ENCODE results near the gene TRRAP. TPM values are rescaled to one million over a fixed set of nuclear protein-coding genes. Genes with fewer than 3 reads are reported as not detected.

Gene TRRAP
- total and polyA plus RNA-seq, 10 donors: 8.4 to 73.4 (median 57.5) TPM

DNA sequence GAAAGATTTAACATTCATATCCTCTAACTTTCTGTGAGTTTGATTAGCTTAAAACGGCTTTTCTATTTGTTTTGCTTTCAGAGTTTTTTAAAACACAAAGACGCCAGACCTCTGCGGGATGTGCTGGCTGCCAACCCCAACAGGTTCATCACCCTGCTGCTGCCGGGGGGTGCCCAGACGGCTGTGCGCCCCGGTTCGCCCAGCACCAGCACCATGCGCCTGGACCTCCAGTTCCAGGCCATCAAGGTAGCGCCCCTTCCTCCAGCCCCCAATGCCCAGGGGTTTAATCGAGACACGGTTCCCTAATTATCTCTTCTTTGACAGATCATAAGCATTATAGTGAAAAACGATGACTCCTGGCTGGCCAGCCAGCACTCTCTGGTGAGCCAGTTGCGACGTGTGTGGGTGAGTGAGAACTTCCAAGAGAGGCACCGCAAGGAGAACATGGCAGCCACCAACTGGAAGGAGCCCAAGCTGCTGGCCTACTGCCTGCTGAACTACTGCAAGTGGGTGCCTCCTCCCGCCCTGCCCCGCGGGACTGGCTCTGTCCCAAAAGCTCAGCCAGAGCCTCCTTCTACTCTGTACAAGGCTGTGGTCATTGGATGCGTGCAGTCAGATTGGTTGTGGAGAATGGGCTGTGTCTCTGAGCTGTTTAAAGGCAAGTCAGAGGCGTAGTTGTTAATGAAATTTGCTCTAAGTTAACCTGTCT is 71.2 kb downstream of the TRRAP start:
- Histone ChIP-seq H3K36me3 (peaks cover 12 to 100% (median 94%) of the 10 kb centered on the region in 6 donors), H3K4me3 (no peak overlapping the region), H3K9me3 (no peaks in the 10 kb centered on the region), H3K27me3 (replicated peaks in 1 of 7) (no peaks in the 10 kb centered on the region), H3K27ac (no peak overlapping the region), H3K4me1 (no peaks in the 10 kb centered on the region)
- WGBS, 5 donors: 95 to 97% (median 96%) methylated on average over 18 to 21 of the region's 21 CpGs
- TF ChIP-seq, protein P1, sequence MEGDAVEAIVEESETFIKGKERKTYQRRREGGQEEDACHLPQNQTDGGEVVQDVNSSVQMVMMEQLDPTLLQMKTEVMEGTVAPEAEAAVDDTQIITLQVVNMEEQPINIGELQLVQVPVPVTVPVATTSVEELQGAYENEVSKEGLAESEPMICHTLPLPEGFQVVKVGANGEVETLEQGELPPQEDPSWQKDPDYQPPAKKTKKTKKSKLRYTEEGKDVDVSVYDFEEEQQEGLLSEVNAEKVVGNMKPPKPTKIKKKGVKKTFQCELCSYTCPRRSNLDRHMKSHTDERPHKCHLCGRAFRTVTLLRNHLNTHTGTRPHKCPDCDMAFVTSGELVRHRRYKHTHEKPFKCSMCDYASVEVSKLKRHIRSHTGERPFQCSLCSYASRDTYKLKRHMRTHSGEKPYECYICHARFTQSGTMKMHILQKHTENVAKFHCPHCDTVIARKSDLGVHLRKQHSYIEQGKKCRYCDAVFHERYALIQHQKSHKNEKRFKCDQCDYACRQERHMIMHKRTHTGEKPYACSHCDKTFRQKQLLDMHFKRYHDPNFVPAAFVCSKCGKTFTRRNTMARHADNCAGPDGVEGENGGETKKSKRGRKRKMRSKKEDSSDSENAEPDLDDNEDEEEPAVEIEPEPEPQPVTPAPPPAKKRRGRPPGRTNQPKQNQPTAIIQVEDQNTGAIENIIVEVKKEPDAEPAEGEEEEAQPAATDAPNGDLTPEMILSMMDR (IDR thresholded peaks at IDR 0.05 in 8 of 11, conservative IDR thresholded peaks at IDR 0.05 in 3 of 11): no peak
- TF ChIP-seq POLR2AphosphoS5 (IDR thresholded peaks at IDR 0.05) (peak in 1 of 3 donors; percentile 17), POLR2A (IDR thresholded peaks at IDR 0.05) (no peak)
- intact Hi-C loops (cut with DNase I; ENCODE audit: low total_unique reads): no loop called here
- DNase-seq: no peak

DNA sequence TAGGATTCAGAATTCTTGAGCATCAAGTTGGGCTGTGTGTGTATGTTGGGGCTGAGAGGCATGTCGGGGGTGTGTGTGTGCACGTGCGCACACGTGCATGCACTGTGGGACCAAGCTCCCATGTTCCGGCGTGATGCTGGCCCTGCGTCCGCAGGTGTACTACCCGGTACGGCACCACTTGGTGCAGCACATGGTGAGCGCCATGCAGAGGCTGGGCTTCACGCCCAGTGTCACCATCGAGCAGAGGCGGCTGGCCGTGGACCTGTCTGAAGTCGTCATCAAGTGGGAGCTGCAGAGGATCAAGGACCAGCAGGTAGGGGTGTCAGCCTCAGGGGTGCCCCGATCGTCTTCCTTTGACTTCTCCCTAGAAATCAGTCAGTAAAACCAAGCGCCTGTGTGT is 77.7 kb downstream of the TRRAP start:
- no peak for TF ChIP-seq POLR2A (IDR thresholded peaks at IDR 0.05)
- peak in 1 of 3 donors; percentile 23 for TF ChIP-seq POLR2AphosphoS5 (IDR thresholded peaks at IDR 0.05)
- TF ChIP-seq, protein P1 (IDR thresholded peaks at IDR 0.05 in 8 of 11, conservative IDR thresholded peaks at IDR 0.05 in 3 of 11): no peak
- Histone ChIP-seq H3K27ac (no peak overlapping the region), H3K4me1 (no peaks in the 10 kb centered on the region), H3K4me3 (no peak overlapping the region), H3K9me3 (no peaks in the 10 kb centered on the region), H3K27me3 (replicated peaks in 1 of 7) (no peaks in the 10 kb centered on the region), H3K36me3 (peaks cover 4 to 100% (median 96%) of the 10 kb centered on the region in 6 donors)
- WGBS, 5 donors: 91 to 98% (median 96%) methylated on average over 17 to 19 of the region's 19 CpGs
- intact Hi-C loops (cut with DNase I; ENCODE audit: low total_unique reads): no loop called here
- no peak for DNase-seq

DNA sequence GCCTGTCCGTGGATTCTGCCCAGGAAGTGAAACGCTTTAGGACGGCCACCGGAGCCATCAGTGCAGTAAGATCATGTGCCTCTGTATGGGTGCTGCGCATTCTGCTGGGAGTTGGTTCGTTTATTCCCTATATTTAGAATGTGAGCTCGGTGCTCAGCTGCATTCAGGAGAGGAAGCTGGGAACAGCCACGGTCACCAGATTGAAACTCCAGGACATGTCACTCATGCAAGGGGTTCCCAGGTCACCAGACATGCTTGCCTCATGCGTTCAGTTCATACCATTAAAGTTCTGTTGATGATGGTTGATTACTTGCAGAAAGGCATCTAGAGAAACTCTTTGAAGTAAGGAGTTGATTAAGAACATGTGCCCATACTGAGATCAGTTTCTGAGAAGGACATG is 78.1 kb downstream of the TRRAP start:
- Histone ChIP-seq H3K4me3 (no peak overlapping the region), H3K4me1 (no peaks in the 10 kb centered on the region), H3K36me3 (peaks cover 4 to 100% (median 96%) of the 10 kb centered on the region in 6 donors), H3K27me3 (replicated peaks in 1 of 7) (no peaks in the 10 kb centered on the region), H3K9me3 (no peaks in the 10 kb centered on the region), H3K27ac (no peak overlapping the region)
- intact Hi-C loops (cut with DNase I; ENCODE audit: low total_unique reads): no loop called here
- DNase-seq: no peak
- 87 to 96% (median 94%) methylated on average over 9 of the region's 9 CpGs for WGBS, 5 donors
- TF ChIP-seq POLR2AphosphoS5 (IDR thresholded peaks at IDR 0.05) (no peak), POLR2A (IDR thresholded peaks at IDR 0.05) (no peak)
- TF ChIP-seq, protein P1 (IDR thresholded peaks at IDR 0.05 in 8 of 11, conservative IDR thresholded peaks at IDR 0.05 in 3 of 11): no peak

DNA sequence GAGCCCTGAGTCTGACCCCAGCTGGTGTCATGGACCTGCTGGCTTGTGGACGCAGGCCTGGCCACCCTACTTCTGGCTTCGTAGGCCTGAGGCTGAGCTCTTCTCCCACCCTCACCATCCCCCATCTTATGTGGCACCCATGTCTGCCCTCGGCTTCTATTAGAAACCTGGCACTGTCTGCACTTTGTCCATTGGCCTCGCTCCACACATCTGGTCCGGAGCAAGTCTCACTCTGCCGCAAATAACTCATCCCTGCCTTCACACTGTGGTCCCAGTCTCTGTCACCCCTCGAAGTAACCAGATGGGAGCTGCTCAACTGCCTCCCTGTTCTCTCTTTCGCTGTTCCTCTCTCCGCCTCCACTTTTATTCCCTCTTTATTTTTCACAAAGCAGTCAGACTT is 78.6 kb downstream of the TRRAP start:
- Histone ChIP-seq H3K27ac (no peak overlapping the region), H3K36me3 (peaks cover 7 to 100% (median 96%) of the 10 kb centered on the region in 6 donors), H3K9me3 (no peaks in the 10 kb centered on the region), H3K4me1 (no peaks in the 10 kb centered on the region), H3K4me3 (no peak overlapping the region), H3K27me3 (replicated peaks in 1 of 7) (no peaks in the 10 kb centered on the region)
- DNase-seq: no peak
- TF ChIP-seq POLR2A (IDR thresholded peaks at IDR 0.05) (no peak), POLR2AphosphoS5 (IDR thresholded peaks at IDR 0.05) (no peak)
- TF ChIP-seq, protein P1 (IDR thresholded peaks at IDR 0.05 in 8 of 11, conservative IDR thresholded peaks at IDR 0.05 in 3 of 11): no peak
- intact Hi-C loops (cut with DNase I; ENCODE audit: low total_unique reads): no loop called here
- WGBS, 5 donors: 92 to 100% (median 96%) methylated on average over 9 of the region's 9 CpGs
